ENCODE measurements around the gene SCN8A. TPM values are rescaled to one million over a fixed set of nuclear protein-coding genes. Genes with fewer than 3 reads are reported as not detected.

Gene SCN8A
- total and polyA plus RNA-seq, 2 donors (not counting 3 experiments of a cell fraction or from before 2014, with no cell fraction given), result 9.4 to 20.4 TPM

GRCh38 chr12:51635346-51635745 lies 44.3 kb downstream of the SCN8A start:
- no peak overlapping the region for H3K9ac ChIP-seq (replicated peaks; ENCODE audit: extremely low read depth, insufficient read depth, low read length)
- H3K4me3 ChIP-seq (replicated peaks in 1 of 3; ENCODE audit: insufficient read depth in 1 of 3, low read depth in 1 of 3, low read length in 3 of 3), result no peak overlapping the region
- no peaks in the 10 kb centered on the region for H4K20me1 ChIP-seq (replicated peaks; ENCODE audit: control insufficient read depth, extremely low read depth, insufficient read depth, low read length)
- intact Hi-C loops (cut with micrococcal nuclease), result no loop called here
- no peaks in the 10 kb centered on the region for H3K27me3 ChIP-seq (ENCODE audit: control insufficient read depth in 2 of 2, insufficient read depth in 2 of 2, low read length in 2 of 2)
- H3K4me2 ChIP-seq (ENCODE audit: insufficient read depth, low read length), result no peak overlapping the region
- dilution Hi-C loops (cut with MboI; ENCODE audit: extremely low pct_ligation_motif_present, low sequenced_read_pairs), result no loop called here
- H2AFZ ChIP-seq (ENCODE audit: low read depth, low read length), result no peak overlapping the region
- no peaks in the 10 kb centered on the region for H3K9me3 ChIP-seq (replicated peaks; ENCODE audit: control insufficient read depth, insufficient read depth, low read length)
- BruUV-seq (replicated peaks), result no TSS peak
- no peaks in the 10 kb centered on the region for H3K9me1 ChIP-seq (replicated peaks; ENCODE audit: control insufficient read depth, extremely low read depth, insufficient read depth, low read length)
- H3K79me2 ChIP-seq (ENCODE audit: control insufficient read depth, insufficient read depth, low read length), result no peaks in the 10 kb centered on the region
- no peak for TF ChIP-seq EZH2 (IDR thresholded peaks at IDR 0.05; ENCODE audit: borderline replicate concordance, low read depth, low read length, severe bottlenecking)
- no peak for TF ChIP-seq JUN (IDR thresholded peaks at IDR 0.05; ENCODE audit: borderline replicate concordance, insufficient read depth, insufficient read length, low read depth)
- TF ChIP-seq MYC (IDR thresholded peaks at IDR 0.05; ENCODE audit: low read depth, low read length), result no peak
- no peak for TF ChIP-seq FOS (IDR thresholded peaks at IDR 0.05; ENCODE audit: borderline replicate concordance, insufficient read depth, low read length)
- no peak for TF ChIP-seq POLR2A (IDR thresholded peaks at IDR 0.05; ENCODE audit: low read depth, low read length)
- TF ChIP-seq GATA2 (IDR thresholded peaks at IDR 0.05; ENCODE audit: insufficient read depth, insufficient read length, low read depth, low read length), result no peak
- TF ChIP-seq MAX (IDR thresholded peaks at IDR 0.05; ENCODE audit: insufficient read depth, insufficient read length), result no peak
- TF ChIP-seq CTCF (IDR thresholded peaks at IDR 0.05; ENCODE audit: extremely low read depth in 1 of 2, insufficient read depth in 1 of 2, low read depth in 1 of 2, low read length in 2 of 2), result no peak
- TF ChIP-seq POLR2AphosphoS5 (IDR thresholded peaks at IDR 0.05; ENCODE audit: insufficient read depth, low read depth, low read length), result no peak
- DNase-seq (ENCODE audit: low read depth, low spot score) (no peak), FAIRE-seq (no peak)
- ChIA-PET CTCF (interaction anchor here (0.7 to 1.2 kb wide), 2 partner anchors 13 to 145 kb away, joined by 3 read pairs; no protein-coding TSS in a partner anchor), POLR2A (no interaction called here)
- no peak overlapping the region for H3K27ac ChIP-seq (ENCODE audit: insufficient read depth, low read depth, low read length)
- no peaks in the 10 kb centered on the region for H3K36me3 ChIP-seq (ENCODE audit: control insufficient read depth in 2 of 2, extremely low read depth in 1 of 2, insufficient read depth in 2 of 2, low read length in 2 of 2)
- peaks cover under 1% of the 10 kb centered on the region for H3K4me1 ChIP-seq (ENCODE audit: control insufficient read depth, extremely low read depth, insufficient read depth, low read length)

Measured in endothelial cell of umbilical vein (primary cell).